RWPE2 (cell line): Measurements from ENCODE around the gene CLTRN.

Source experiments
- ATAC-seq: fragments of 200-7000 bp; cut with Tn5 transposase; 3 replicates; pipeline ENCODE4 v1.9.1; 2021; ENCODE audit warnings: low read depth
- DNase-seq: peaks from one replicate; pipeline ENCODE4 v3.0.0-alpha.2; 2020; ENCODE audit warnings: low spot score
- H3K27ac ChIP-seq: fragments of 450-650 bp; 2 replicates; pipeline ENCODE4 v1.5.1; 2017; ENCODE audit warnings: mild to moderate bottlenecking; ENCODE audit not compliant: poor library complexity, severe bottlenecking
- H3K27me3 ChIP-seq: fragments of 250-450 bp; sonication (Bioruptor Pico); 2 replicates; pipeline ENCODE4 v1.5.1; 2021; ENCODE audit warnings: mild to moderate bottlenecking, moderate library complexity; ENCODE audit not compliant: insufficient read depth, poor library complexity, severe bottlenecking
- H3K36me3 ChIP-seq: fragments of 250-450 bp; sonication (Bioruptor Pico); 2 replicates; pipeline ENCODE4 v1.5.1; 2020; ENCODE audit warnings: low read depth, mild to moderate bottlenecking, moderate library complexity
- H3K4me1 ChIP-seq: fragments of 250-450 bp; sonication (Bioruptor Pico); 2 replicates; pipeline ENCODE4 v1.5.1; 2021; ENCODE audit warnings: mild to moderate bottlenecking, moderate library complexity; ENCODE audit not compliant: insufficient read depth, poor library complexity, severe bottlenecking
- H3K4me3 ChIP-seq: fragments of 250-450 bp; sonication (Bioruptor Pico); 2 replicates; pipeline ENCODE4 v1.5.1; 2021; ENCODE audit warnings: mild to moderate bottlenecking, moderate library complexity; ENCODE audit not compliant: severe bottlenecking
- H3K9me3 ChIP-seq: fragments of 250-450 bp; sonication (Bioruptor Pico); 2 replicates; pipeline ENCODE4 v1.5.1; 2021; ENCODE audit warnings: mild to moderate bottlenecking, moderate library complexity; ENCODE audit not compliant: severe bottlenecking
- CTCF ChIP-seq: fragments of 450-650 bp; IDR thresholded peaks from one replicate; pipeline ENCODE4 v1.5.1; 2017; ENCODE audit warnings: mild to moderate bottlenecking, moderate library complexity; ENCODE audit not compliant: poor library complexity, severe bottlenecking

CLTRN gene

GRCh38 chrX:15694941-15695451, 30.4 kb upstream of the CLTRN start:
- Histone ChIP-seq H3K9me3 (no peaks in the 10 kb centered on the region), H3K27me3 (no peaks in the 10 kb centered on the region), H3K4me3 (no peak overlapping the region), H3K36me3 (no peaks in the 10 kb centered on the region; the same call in 1 of the 2 replicates), H3K4me1 (no peaks in the 10 kb centered on the region), H3K27ac (no peak overlapping the region)
- TF ChIP-seq CTCF, result no peak
- DNase-seq (no peak), ATAC-seq (no peak)

GRCh38 chrX:15686818-15687685, 22.4 kb upstream of the CLTRN start:
- Histone ChIP-seq H3K27me3 (no peaks in the 10 kb centered on the region), H3K4me1 (no peaks in the 10 kb centered on the region), H3K36me3 (no peaks in the 10 kb centered on the region), H3K9me3 (no peaks in the 10 kb centered on the region), H3K27ac (no peak overlapping the region), H3K4me3 (no peak overlapping the region)
- peak; percentile 70 for TF ChIP-seq CTCF
- DNase-seq, result no peak
- ATAC-seq, result peak; percentile 35; the same call in 1 of the 3 replicates

- no peak for TF ChIP-seq CTCF
- ATAC-seq, result no peak
- H3K4me3 ChIP-seq, result no peak overlapping the region
- H3K4me1 ChIP-seq, result no peaks in the 10 kb centered on the region
- peaks cover 2% of the 10 kb centered on the region; the same call in 1 of the 2 replicates for H3K36me3 ChIP-seq
- no peak for DNase-seq
- no peak overlapping the region for H3K27ac ChIP-seq
- no peaks in the 10 kb centered on the region for H3K9me3 ChIP-seq
- H3K27me3 ChIP-seq, result no peaks in the 10 kb centered on the region
Measured at GRCh38 chrX:15683193-15683592, 18.6 kb upstream of the CLTRN start.

- Histone ChIP-seq H3K36me3 (peaks cover 2% of the 10 kb centered on the region; the same call in 1 of the 2 replicates), H3K4me1 (no peaks in the 10 kb centered on the region), H3K27me3 (no peaks in the 10 kb centered on the region), H3K27ac (no peak overlapping the region), H3K4me3 (no peak overlapping the region), H3K9me3 (no peaks in the 10 kb centered on the region)
- no peak for TF ChIP-seq CTCF
- ATAC-seq (no peak), DNase-seq (no peak)
Measured at GRCh38 chrX:15681433-15681832, 16.8 kb upstream of the CLTRN start.

- H3K27ac ChIP-seq, result peak overlapping the region; percentile 10
- DNase-seq (no peak), ATAC-seq (peak; percentile 43; the same call in 1 of the 3 replicates)
- TF ChIP-seq CTCF, result no peak
- no peaks in the 10 kb centered on the region for H3K27me3 ChIP-seq
- H3K4me3 ChIP-seq, result no peak overlapping the region
- H3K4me1 ChIP-seq, result no peaks in the 10 kb centered on the region
- peaks cover 2% of the 10 kb centered on the region; the same call in 1 of the 2 replicates for H3K36me3 ChIP-seq
- H3K9me3 ChIP-seq, result no peaks in the 10 kb centered on the region
Measured at GRCh38 chrX:15680401-15680800, 15.8 kb upstream of the CLTRN start.
